Measurements from ENCODE around the gene ADGRB2.
A peak's percentile ranks its signal among the peaks of the same experiment; 100 is the strongest.

Gene ADGRB2

GRCh38 chr1:31708324-31708723 is 55.8 kb downstream of the ADGRB2 start:
- Histone ChIP-seq H3K36me3 (ENCODE audit: control insufficient read depth in 2 of 2, insufficient read depth in 1 of 2, low read length in 2 of 2) (no peaks in the 10 kb centered on the region), H3K27ac (ENCODE audit: extremely low read depth, low read depth, low read length) (no peak overlapping the region), H3K9me3 (ENCODE audit: control insufficient read depth, insufficient read depth, low read depth, low read length) (no peaks in the 10 kb centered on the region), H3K4me1 (ENCODE audit: control insufficient read depth, insufficient read depth, low read length) (no peaks in the 10 kb centered on the region), H3K4me3 (ENCODE audit: low read depth, low read length) (no peak overlapping the region)
- no peak for TF ChIP-seq ZNF112 (tag by site-specific recombination; IDR thresholded peaks at IDR 0.05)
- TF ChIP-seq YY2 (tag by site-specific recombination; IDR thresholded peaks at IDR 0.05): no peak
- TF ChIP-seq TRIM28 (IDR thresholded peaks at IDR 0.05; ENCODE audit: borderline replicate concordance, low read length): no peak
- no peak for TF ChIP-seq ZNF558 (tag by site-specific recombination; IDR thresholded peaks at IDR 0.05)
- 0 out of 2 replicates have a peak, but pooled peaks have one; percentile 23 for TF ChIP-seq ZBTB44 (tag by site-specific recombination; IDR thresholded peaks at IDR 0.05)
- TF ChIP-seq ZNF555 (tag by site-specific recombination; conservative IDR thresholded peaks at IDR 0.05): no peak
- no peak for TF ChIP-seq ZNF146 (tag by site-specific recombination; IDR thresholded peaks at IDR 0.05)
- TF ChIP-seq SCRT2 (tag by site-specific recombination; IDR thresholded peaks at IDR 0.05): peak; percentile 41; the same call in 1 of the 2 replicates
- TF ChIP-seq ZNF623 (tag by site-specific recombination; IDR thresholded peaks at IDR 0.05): no peak
- TF ChIP-seq ZIC2 (tag by site-specific recombination; IDR thresholded peaks at IDR 0.05): peak; percentile 65
- TF ChIP-seq ZNF830 (tag by site-specific recombination; IDR thresholded peaks at IDR 0.05; ENCODE audit: low read depth): no peak
- TF ChIP-seq ZNF19 (tag by site-specific recombination; IDR thresholded peaks at IDR 0.05; ENCODE audit: low read depth): no peak
- no peak for TF ChIP-seq ZNF701 (tag by site-specific recombination; IDR thresholded peaks at IDR 0.05)
- no peak for TF ChIP-seq ATF2 (tag by site-specific recombination; IDR thresholded peaks at IDR 0.05; ENCODE audit: low read depth)
- no peak for TF ChIP-seq PBX3 (CRISPR knock-in tag; IDR thresholded peaks at IDR 0.05)
- TF ChIP-seq EGR2 (tag by site-specific recombination; IDR thresholded peaks at IDR 0.05; ENCODE audit: low read depth): no peak
- TF ChIP-seq GLIS1 (tag by site-specific recombination; IDR thresholded peaks at IDR 0.05): 0 out of 2 replicates have a peak, but pooled peaks have one; percentile 7
- ChIA-PET POLR2A (interaction anchor here (1.2 kb wide), 1 partner anchor 14 kb away, joined by 3 read pairs; no protein-coding TSS in a partner anchor), CTCF (interaction anchor here (0.7 to 3.2 kb wide), 6 partner anchors 8 to 81 kb away, joined by 3 to 19 read pairs (median 6); no protein-coding TSS in a partner anchor)

- Histone ChIP-seq H3K36me3 (ENCODE audit: control insufficient read depth in 2 of 2, insufficient read depth in 1 of 2, low read length in 2 of 2) (no peaks in the 10 kb centered on the region), H3K9me3 (ENCODE audit: control insufficient read depth, insufficient read depth, low read depth, low read length) (no peaks in the 10 kb centered on the region), H3K27ac (ENCODE audit: extremely low read depth, low read depth, low read length) (no peak overlapping the region), H3K4me1 (ENCODE audit: control insufficient read depth, insufficient read depth, low read length) (no peaks in the 10 kb centered on the region), H3K4me3 (ENCODE audit: low read depth, low read length) (no peak overlapping the region)
- POLR2A ChIA-PET: interaction anchor here (1.2 kb wide), 1 partner anchor 13 kb away, joined by 3 read pairs; no protein-coding TSS in a partner anchor
- CTCF ChIA-PET: interaction anchor here (0.6 to 3.2 kb wide), 7 partner anchors 9 to 425 kb away, joined by 3 to 19 read pairs (median 4); no protein-coding TSS in a partner anchor
- TF ChIP-seq PRDM1 (tag by site-specific recombination; IDR thresholded peaks at IDR 0.05) (peak; percentile 83), PRDM4 (tag by site-specific recombination; IDR thresholded peaks at IDR 0.05) (no peak), ZFHX2 (tag by site-specific recombination; conservative IDR thresholded peaks at IDR 0.05) (peak; percentile 73), ZNF692 (tag by site-specific recombination; IDR thresholded peaks at IDR 0.05) (no peak), EGR2 (tag by site-specific recombination; IDR thresholded peaks at IDR 0.05; ENCODE audit: low read depth) (peak; percentile 69; the same call in 1 of the 2 replicates), ZNF394 (tag by site-specific recombination; IDR thresholded peaks at IDR 0.05; ENCODE audit: borderline replicate concordance) (no peak), TSHZ1 (tag by site-specific recombination; IDR thresholded peaks at IDR 0.05; ENCODE audit: borderline replicate concordance) (no peak)
These were observed 56.4 kb downstream of the ADGRB2 start for GRCh38 chr1:31707711-31708110.
